K562 (cell line): ENCODE measurements around the gene POLR2H. TPM values are rescaled to one million over a fixed set of nuclear protein-coding genes. Genes with fewer than 3 reads are reported as not detected.

ENCODE experiments used
- CHAMP1 ChIP-seq: fragments of 450-650 bp; IDR thresholded peaks from 2 replicates; pipeline ENCODE4 v1.6.1; 2016; ENCODE audit warnings: mild to moderate bottlenecking
- CHD2 ChIP-seq: IDR thresholded peaks from 2 replicates; pipeline ENCODE4 v1.6.1; 2011; ENCODE audit warnings: low read depth, low read length
- CLOCK ChIP-seq: fragments of 250-450 bp; sonication (Bioruptor Pico); IDR thresholded peaks from 2 replicates; pipeline ENCODE4 v1.4.0; 2020; ENCODE audit warnings: mild to moderate bottlenecking, moderate library complexity, borderline replicate concordance
- DPF2 ChIP-seq: fragments of 450-650 bp; IDR thresholded peaks from 2 replicates; pipeline ENCODE4 v1.6.1; 2016
- GABPB2 ChIP-seq: fragments of 250-450 bp; sonication (Bioruptor Pico); conservative IDR thresholded peaks from 2 replicates; pipeline ENCODE4 v1.5.1; 2021; ENCODE audit warnings: mild to moderate bottlenecking
- GTF2F1 ChIP-seq: IDR thresholded peaks from 2 replicates; pipeline ENCODE4 v1.6.1; 2011; ENCODE audit warnings: low read depth, low read length, improper control_type of control experiment
- NCOA1 ChIP-seq: fragments of 450-650 bp; IDR thresholded peaks from 2 replicates; pipeline ENCODE4 v1.6.1; 2016; ENCODE audit warnings: low read depth
- NCOA4 ChIP-seq: fragments of 450-650 bp; IDR thresholded peaks from 2 replicates; pipeline ENCODE4 v1.6.1; 2018; ENCODE audit warnings: mild to moderate bottlenecking; ENCODE audit not compliant: partially characterized antibody
- NCOR1 ChIP-seq: fragments of 450-650 bp; IDR thresholded peaks from 2 replicates; pipeline ENCODE4 v1.6.1; 2016; ENCODE audit warnings: mild to moderate bottlenecking, moderate library complexity
- PRDM10 ChIP-seq: fragments of 450-650 bp; IDR thresholded peaks from 2 replicates; pipeline ENCODE4 v1.6.1; 2018; ENCODE audit not compliant: partially characterized antibody
- STAT5A ChIP-seq: IDR thresholded peaks from 2 replicates; pipeline ENCODE4 v1.6.1; 2012; ENCODE audit warnings: low read length, inconsistent platforms, borderline replicate concordance
- TAF1 ChIP-seq: IDR thresholded peaks from 2 replicates; pipeline ENCODE4 v1.6.1; 2011; ENCODE audit warnings: mild to moderate bottlenecking, low read length, moderate library complexity; ENCODE audit not compliant: insufficient read depth, control insufficient read depth, severe bottlenecking; ENCODE audit errors: extremely low read depth
- ZNF217 ChIP-seq: sonication (generic); formaldehyde crosslinking; IDR thresholded peaks from 2 replicates; pipeline ENCODE4 v1.8.0; 2022; ENCODE audit warnings: mild to moderate bottlenecking, missing genetic modification reagents
- ZNF444 ChIP-seq: fragments of 250-450 bp; sonication (Bioruptor Pico); IDR thresholded peaks from 2 replicates; pipeline ENCODE4 v1.4.0; 2020; ENCODE audit warnings: mild to moderate bottlenecking, moderate library complexity
- polyA plus RNA-seq, 8 experiments: library from polyadenylated mRNA; depleted of rRNA in 4 of 8; stranded (reverse) in 5 of 8; unstranded in 3 of 8; fragments of >200 nt; fragmentation: Nextera tagmentation in 2 of 8; fragmentation: Illumina TruSeq in 1 of 8; extraction: Ambion mirVana in 2 of 8; extraction: Trizol in 1 of 8; gene quantifications; 2 replicates each; pipeline versions ENCODE4 v1.2.1 to v1.2.3, GENCODE V29; 2011 to 2014; ENCODE audit warnings: inconsistent platforms in 1 of 8, missing spikeins in 1 of 8
- total RNA-seq, 7 experiments: library from RNA; depleted of rRNA in 6 of 7; stranded (reverse); fragments of >200 nt in 6 of 7; fragmentation: Illumina TruSeq in 2 of 7; extraction: Trizol in 2 of 7; gene quantifications; 2 replicates each; pipeline versions ENCODE4 v1.2.1 to v1.2.3, GENCODE V29; 2011 to 2021; ENCODE audit warnings: low replicate concordance in 1 of 7
- TF ChIP-seq, protein P1 (sequence below): fragments of 450-650 bp; IDR thresholded peaks from 2 replicates; pipeline ENCODE4 v1.6.1; 2017; ENCODE audit warnings: antibody characterized with exemption, mild to moderate bottlenecking

Gene POLR2H
- total and polyA plus RNA-seq, 9 of the 15 experiments (the other 6 are each of a cell fraction or from before 2014, with no cell fraction given): 128 to 512 (median 220) TPM

DNA sequence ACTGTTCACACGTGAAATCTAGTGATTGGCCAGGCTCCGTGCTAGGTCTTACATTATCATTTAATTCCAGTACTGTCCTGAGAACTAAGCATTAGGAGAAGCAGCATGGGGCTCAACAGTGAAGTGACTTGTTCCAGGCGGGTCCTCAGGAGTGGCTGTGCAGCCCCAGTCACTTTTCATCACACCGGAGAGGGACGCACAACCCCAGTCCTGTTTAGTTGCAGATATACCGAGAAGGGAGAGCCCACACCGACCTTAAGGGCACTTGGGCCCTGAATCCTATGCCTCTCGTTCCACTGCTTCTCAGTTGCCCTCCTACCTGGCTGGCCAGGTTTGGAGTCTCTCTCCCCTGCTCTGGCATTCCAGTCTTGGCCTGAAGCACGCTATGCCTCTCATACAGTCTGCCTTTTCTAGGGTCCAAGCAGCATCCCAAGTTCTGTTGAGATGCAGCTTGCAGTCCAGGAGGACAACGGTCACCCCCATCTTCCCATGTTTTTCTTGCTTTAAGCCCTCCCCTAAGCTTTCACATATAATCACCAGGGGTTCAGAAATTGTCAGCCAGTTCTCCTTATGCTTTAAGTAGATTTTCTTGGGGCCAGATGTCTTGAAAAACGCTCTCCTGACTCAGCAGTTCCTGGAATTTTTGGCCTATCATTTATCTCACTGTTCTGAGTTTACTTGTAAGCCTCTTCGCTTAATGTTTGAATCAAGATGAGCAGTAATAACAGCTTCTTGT is 14.0 kb upstream of the POLR2H start (continued):
- TF ChIP-seq CLOCK (CRISPR knock-in tag) (no peak), PRDM10 (no peak), NCOA4 (no peak), CHD2 (no peak), NCOA1 (no peak), GTF2F1 (no peak), GABPB2 (CRISPR knock-in tag) (no peak), CHAMP1 (no peak), ZNF444 (no peak), DPF2 (peak; percentile 85; the same call in 1 of the 2 replicates), TAF1 (no peak), ZNF217 (CRISPR knock-in tag) (no peak), NCOR1 (peak; percentile 51; the same call in 1 of the 2 replicates), STAT5A (peak; percentile 60)
- TF ChIP-seq, protein P1, sequence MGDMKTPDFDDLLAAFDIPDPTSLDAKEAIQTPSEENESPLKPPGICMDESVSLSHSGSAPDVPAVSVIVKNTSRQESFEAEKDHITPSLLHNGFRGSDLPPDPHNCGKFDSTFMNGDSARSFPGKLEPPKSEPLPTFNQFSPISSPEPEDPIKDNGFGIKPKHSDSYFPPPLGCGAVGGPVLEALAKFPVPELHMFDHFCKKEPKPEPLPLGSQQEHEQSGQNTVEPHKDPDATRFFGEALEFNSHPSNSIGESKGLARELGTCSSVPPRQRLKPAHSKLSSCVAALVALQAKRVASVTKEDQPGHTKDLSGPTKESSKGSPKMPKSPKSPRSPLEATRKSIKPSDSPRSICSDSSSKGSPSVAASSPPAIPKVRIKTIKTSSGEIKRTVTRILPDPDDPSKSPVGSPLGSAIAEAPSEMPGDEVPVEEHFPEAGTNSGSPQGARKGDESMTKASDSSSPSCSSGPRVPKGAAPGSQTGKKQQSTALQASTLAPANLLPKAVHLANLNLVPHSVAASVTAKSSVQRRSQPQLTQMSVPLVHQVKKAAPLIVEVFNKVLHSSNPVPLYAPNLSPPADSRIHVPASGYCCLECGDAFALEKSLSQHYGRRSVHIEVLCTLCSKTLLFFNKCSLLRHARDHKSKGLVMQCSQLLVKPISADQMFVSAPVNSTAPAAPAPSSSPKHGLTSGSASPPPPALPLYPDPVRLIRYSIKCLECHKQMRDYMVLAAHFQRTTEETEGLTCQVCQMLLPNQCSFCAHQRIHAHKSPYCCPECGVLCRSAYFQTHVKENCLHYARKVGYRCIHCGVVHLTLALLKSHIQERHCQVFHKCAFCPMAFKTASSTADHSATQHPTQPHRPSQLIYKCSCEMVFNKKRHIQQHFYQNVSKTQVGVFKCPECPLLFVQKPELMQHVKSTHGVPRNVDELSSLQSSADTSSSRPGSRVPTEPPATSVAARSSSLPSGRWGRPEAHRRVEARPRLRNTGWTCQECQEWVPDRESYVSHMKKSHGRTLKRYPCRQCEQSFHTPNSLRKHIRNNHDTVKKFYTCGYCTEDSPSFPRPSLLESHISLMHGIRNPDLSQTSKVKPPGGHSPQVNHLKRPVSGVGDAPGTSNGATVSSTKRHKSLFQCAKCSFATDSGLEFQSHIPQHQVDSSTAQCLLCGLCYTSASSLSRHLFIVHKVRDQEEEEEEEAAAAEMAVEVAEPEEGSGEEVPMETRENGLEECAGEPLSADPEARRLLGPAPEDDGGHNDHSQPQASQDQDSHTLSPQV: no peak; the same call in 1 of the 2 replicates
